RWPE2 (cell line): Measurements from ENCODE around the gene NR2C1.

ENCODE experiments used
- ATAC-seq: fragments of 200-7000 bp; cut with Tn5 transposase; 3 replicates; pipeline ENCODE4 v1.9.1; 2021; ENCODE audit warnings: low read depth
- DNase-seq: peaks from one replicate; pipeline ENCODE4 v3.0.0-alpha.2; 2020; ENCODE audit warnings: low spot score
- H3K27ac ChIP-seq: fragments of 450-650 bp; 2 replicates; pipeline ENCODE4 v1.5.1; 2017; ENCODE audit warnings: mild to moderate bottlenecking; ENCODE audit not compliant: poor library complexity, severe bottlenecking
- H3K27me3 ChIP-seq: fragments of 250-450 bp; sonication (Bioruptor Pico); 2 replicates; pipeline ENCODE4 v1.5.1; 2021; ENCODE audit warnings: mild to moderate bottlenecking, moderate library complexity; ENCODE audit not compliant: insufficient read depth, poor library complexity, severe bottlenecking
- H3K36me3 ChIP-seq: fragments of 250-450 bp; sonication (Bioruptor Pico); 2 replicates; pipeline ENCODE4 v1.5.1; 2020; ENCODE audit warnings: low read depth, mild to moderate bottlenecking, moderate library complexity
- H3K4me1 ChIP-seq: fragments of 250-450 bp; sonication (Bioruptor Pico); 2 replicates; pipeline ENCODE4 v1.5.1; 2021; ENCODE audit warnings: mild to moderate bottlenecking, moderate library complexity; ENCODE audit not compliant: insufficient read depth, poor library complexity, severe bottlenecking
- H3K4me3 ChIP-seq: fragments of 250-450 bp; sonication (Bioruptor Pico); 2 replicates; pipeline ENCODE4 v1.5.1; 2021; ENCODE audit warnings: mild to moderate bottlenecking, moderate library complexity; ENCODE audit not compliant: severe bottlenecking
- H3K9me3 ChIP-seq: fragments of 250-450 bp; sonication (Bioruptor Pico); 2 replicates; pipeline ENCODE4 v1.5.1; 2021; ENCODE audit warnings: mild to moderate bottlenecking, moderate library complexity; ENCODE audit not compliant: severe bottlenecking
- TF ChIP-seq, protein P1 (sequence below): fragments of 450-650 bp; IDR thresholded peaks from one replicate; pipeline ENCODE4 v1.5.1; 2017; ENCODE audit warnings: mild to moderate bottlenecking, moderate library complexity; ENCODE audit not compliant: poor library complexity, severe bottlenecking

NR2C1 gene

DNA sequence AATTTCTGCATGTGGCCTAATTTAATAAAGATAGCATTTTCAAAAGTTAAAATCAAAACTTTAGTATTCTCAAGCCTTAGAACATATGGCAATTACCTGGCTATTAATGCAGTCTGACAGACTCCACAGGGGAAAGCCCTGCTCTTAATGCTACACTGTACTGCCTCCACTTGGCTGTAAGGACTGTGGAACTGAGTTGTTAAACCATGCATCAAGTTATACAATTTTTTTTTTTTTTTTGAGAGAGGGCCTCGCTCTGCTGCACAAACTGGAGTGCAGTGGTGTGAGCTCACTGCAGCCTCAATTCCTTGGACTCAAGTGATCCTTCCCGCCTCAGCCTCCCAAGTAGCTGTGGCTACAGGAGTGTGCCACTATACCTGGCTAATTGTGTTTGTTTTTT is 50.9 kb downstream of the NR2C1 start:
- H3K9me3 ChIP-seq = no peaks in the 10 kb centered on the region
- H3K4me1 ChIP-seq = no peaks in the 10 kb centered on the region
- no peak for ATAC-seq
- no peak overlapping the region for H3K4me3 ChIP-seq
- TF ChIP-seq, protein P1, sequence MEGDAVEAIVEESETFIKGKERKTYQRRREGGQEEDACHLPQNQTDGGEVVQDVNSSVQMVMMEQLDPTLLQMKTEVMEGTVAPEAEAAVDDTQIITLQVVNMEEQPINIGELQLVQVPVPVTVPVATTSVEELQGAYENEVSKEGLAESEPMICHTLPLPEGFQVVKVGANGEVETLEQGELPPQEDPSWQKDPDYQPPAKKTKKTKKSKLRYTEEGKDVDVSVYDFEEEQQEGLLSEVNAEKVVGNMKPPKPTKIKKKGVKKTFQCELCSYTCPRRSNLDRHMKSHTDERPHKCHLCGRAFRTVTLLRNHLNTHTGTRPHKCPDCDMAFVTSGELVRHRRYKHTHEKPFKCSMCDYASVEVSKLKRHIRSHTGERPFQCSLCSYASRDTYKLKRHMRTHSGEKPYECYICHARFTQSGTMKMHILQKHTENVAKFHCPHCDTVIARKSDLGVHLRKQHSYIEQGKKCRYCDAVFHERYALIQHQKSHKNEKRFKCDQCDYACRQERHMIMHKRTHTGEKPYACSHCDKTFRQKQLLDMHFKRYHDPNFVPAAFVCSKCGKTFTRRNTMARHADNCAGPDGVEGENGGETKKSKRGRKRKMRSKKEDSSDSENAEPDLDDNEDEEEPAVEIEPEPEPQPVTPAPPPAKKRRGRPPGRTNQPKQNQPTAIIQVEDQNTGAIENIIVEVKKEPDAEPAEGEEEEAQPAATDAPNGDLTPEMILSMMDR = no peak
- peaks cover 49% of the 10 kb centered on the region for H3K36me3 ChIP-seq
- DNase-seq = no peak
- H3K27me3 ChIP-seq = no peaks in the 10 kb centered on the region
- no peak overlapping the region for H3K27ac ChIP-seq

DNA sequence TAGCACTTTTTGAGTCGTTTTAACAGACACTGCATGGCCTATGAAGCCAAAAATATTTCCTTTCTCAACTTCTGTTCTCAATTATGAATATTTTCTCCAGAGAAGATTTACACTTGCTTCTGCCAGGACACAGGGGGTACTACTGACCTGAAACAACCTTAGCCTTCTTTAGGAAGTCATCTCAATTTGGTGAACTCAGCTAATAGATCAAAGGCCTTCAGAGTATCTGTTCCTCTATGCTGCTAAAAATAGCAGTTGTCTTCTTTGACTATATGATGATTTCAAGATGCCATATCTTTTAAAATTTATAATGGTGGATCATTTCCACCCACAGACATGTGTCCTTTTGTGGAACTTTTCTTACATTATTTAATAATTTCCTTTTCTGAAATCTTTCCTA is 55.9 kb downstream of the NR2C1 start:
- Histone ChIP-seq H3K4me3 (no peak overlapping the region), H3K27me3 (no peaks in the 10 kb centered on the region), H3K9me3 (no peaks in the 10 kb centered on the region), H3K36me3 (peaks cover 13% of the 10 kb centered on the region), H3K27ac (no peak overlapping the region), H3K4me1 (no peaks in the 10 kb centered on the region)
- ATAC-seq = no peak
- TF ChIP-seq, protein P1 = no peak
- no peak for DNase-seq

DNA sequence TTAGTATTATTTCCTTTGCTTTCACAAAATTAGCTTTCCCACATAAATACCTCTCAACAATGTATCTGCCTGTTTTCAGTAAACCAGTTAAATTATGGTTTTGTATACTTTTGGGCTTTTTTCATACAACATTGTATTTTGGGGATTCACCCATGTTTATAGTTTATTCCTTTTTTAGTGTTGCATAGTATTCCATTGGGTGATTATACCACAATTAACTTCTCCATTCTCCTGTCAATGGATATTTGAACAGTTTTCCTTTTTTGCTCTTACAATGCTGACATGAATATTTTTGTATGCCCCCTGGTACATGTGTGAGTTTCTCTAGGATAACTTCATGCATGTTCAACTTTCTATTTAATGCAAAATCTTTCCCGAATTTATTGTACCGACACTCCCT is 57.3 kb downstream of the NR2C1 start:
- Histone ChIP-seq H3K9me3 (no peaks in the 10 kb centered on the region), H3K27ac (no peak overlapping the region), H3K27me3 (no peaks in the 10 kb centered on the region), H3K4me3 (no peak overlapping the region), H3K4me1 (no peaks in the 10 kb centered on the region), H3K36me3 (no peaks in the 10 kb centered on the region; the same call in 1 of the 2 replicates)
- no peak for DNase-seq
- TF ChIP-seq, protein P1 = no peak
- ATAC-seq = no peak

DNA sequence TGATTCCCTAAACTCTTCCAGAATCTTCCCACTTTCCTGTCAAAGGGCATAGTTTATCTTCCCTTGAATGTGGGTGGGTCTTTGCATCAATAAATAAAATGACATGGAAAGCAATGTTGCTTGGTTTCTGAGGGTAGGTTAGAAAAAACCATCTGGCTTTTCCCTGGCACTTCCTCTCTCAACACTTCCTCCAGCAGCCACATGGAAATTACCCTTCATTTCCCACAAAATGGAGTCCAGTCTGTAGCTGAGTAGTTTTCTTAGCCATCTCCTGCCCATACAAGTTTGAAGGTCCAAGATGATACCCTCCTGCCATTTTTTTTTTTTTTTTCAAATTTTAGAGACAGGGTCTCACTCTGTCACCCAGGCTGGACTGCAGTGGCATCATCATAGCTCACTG is 58.9 kb downstream of the NR2C1 start:
- no peak for ATAC-seq
- TF ChIP-seq, protein P1 = no peak
- no peak for DNase-seq

DNA sequence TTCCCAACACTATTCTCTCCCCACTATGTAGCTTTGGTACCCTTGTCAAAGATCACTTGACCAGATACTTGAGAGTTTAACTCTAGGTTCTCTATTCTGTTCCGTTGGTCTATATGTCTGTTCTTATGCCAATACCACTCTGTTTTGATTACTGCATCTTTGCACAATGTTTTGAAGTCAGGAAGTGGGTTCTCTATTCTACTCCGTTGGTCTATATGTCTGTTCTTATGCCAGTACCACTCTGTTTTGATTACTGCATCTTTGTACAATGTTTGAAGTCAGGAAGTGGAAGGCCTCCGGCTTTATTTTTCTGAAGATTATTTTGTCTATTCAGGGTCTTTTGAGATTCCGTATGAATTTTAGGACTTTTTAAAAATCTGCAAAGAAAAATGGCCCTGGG is 67.2 kb downstream of the NR2C1 start:
- Histone ChIP-seq H3K27me3 (no peaks in the 10 kb centered on the region), H3K4me3 (no peak overlapping the region), H3K4me1 (no peaks in the 10 kb centered on the region), H3K27ac (no peak overlapping the region), H3K9me3 (peaks cover 3% of the 10 kb centered on the region), H3K36me3 (peaks cover 9% of the 10 kb centered on the region)
- no peak for DNase-seq
- no peak for ATAC-seq
- TF ChIP-seq, protein P1 = no peak

More for the DNA sequence above, 58.9 kb downstream of the NR2C1 start:
- no peak overlapping the region for H3K4me3 ChIP-seq
- no peaks in the 10 kb centered on the region for H3K9me3 ChIP-seq
- no peaks in the 10 kb centered on the region for H3K36me3 ChIP-seq
- H3K27me3 ChIP-seq = no peaks in the 10 kb centered on the region
- H3K27ac ChIP-seq = no peak overlapping the region
- no peaks in the 10 kb centered on the region for H3K4me1 ChIP-seq
